Panc1 (cell line): ENCODE data around the gene LMLN. TPM values are rescaled to one million over a fixed set of nuclear protein-coding genes. Genes with fewer than 3 reads are reported as not detected.

Experiments used
- ATAC-seq: fragments of 200-7000 bp; cut with Tn5 transposase; 2 replicates; pipeline ENCODE4 v1.9.1; 2020; ENCODE audit warnings: mild to moderate bottlenecking, moderate library complexity
- BruUV-seq: library from RNA; stranded (reverse); fragments of 400-500 nt; replicated peaks from 2 replicates; lab custom pipeline; 2021; lab: Mats Ljungman, UMichigan
- CTCF ChIA-PET: fragments of 300-600 bp; sonication (Branson Sonifier 250); formaldehyde crosslinking; loops from one replicate; lab custom pipeline; 2022; ENCODE audit warnings: antibody characterized with exemption; lab: Charles Lee
- POLR2A ChIA-PET: fragments of 300-600 bp; sonication (Branson Sonifier 250); formaldehyde crosslinking; loops from one replicate; lab custom pipeline; 2022; ENCODE audit warnings: antibody characterized with exemption; lab: Charles Lee
- DNase-seq: peaks from one replicate; pipeline ENCODE4 v3.0.0-alpha.2; 2010; ENCODE audit warnings: low read depth, low spot score
- H3K27ac ChIP-seq: 2 replicates; pipeline ENCODE4 v1.5.1; 2011; ENCODE audit warnings: mild to moderate bottlenecking, low read length, inconsistent platforms
- H3K27me3 ChIP-seq: fragments of 200-500 bp; sonication (Bioruptor generic); 2 replicates; pipeline ENCODE4 v1.6.0; 2014; ENCODE audit warnings: low read length, inconsistent platforms; ENCODE audit not compliant: control insufficient read depth, insufficient read depth
- H3K36me3 ChIP-seq: fragments of 200-500 bp; sonication (Bioruptor generic); 2 replicates; pipeline ENCODE4 v1.5.1; 2014; ENCODE audit warnings: inconsistent platforms, mild to moderate bottlenecking, low read length, moderate library complexity; ENCODE audit not compliant: control insufficient read depth, insufficient read depth
- H3K4me1 ChIP-seq: 2 replicates; pipeline ENCODE4 v1.5.1; 2011; ENCODE audit warnings: inconsistent platforms, mild to moderate bottlenecking, low read length, moderate library complexity; ENCODE audit not compliant: control insufficient read depth, insufficient read depth
- H3K4me3 ChIP-seq, 2 experiments: 2 replicates each; pipeline ENCODE4 v1.5.1; 2011 to 2012; ENCODE audit warnings: low read depth in 2 of 2, low read length in 2 of 2, mild to moderate bottlenecking in 2 of 2, inconsistent platforms in 1 of 2, moderate library complexity in 1 of 2
- H3K9me3 ChIP-seq: fragments of 200-500 bp; sonication (Bioruptor generic); 2 replicates; pipeline ENCODE4 v1.5.1; 2014; ENCODE audit warnings: low read depth, mild to moderate bottlenecking, inconsistent platforms, low read length, moderate library complexity; ENCODE audit not compliant: control insufficient read depth, insufficient read depth
- POLR2AphosphoS5 ChIP-seq: IDR thresholded peaks from 2 replicates; pipeline ENCODE4 v1.6.1; 2012; ENCODE audit warnings: mild to moderate bottlenecking, low read depth, low read length, moderate library complexity
- SIN3A ChIP-seq: IDR thresholded peaks from 2 replicates; pipeline ENCODE4 v1.6.1; 2012; ENCODE audit warnings: low read depth, mild to moderate bottlenecking, low read length, moderate library complexity, borderline replicate concordance; ENCODE audit not compliant: insufficient read depth
- TCF7L2 ChIP-seq: IDR thresholded peaks from 2 replicates; pipeline ENCODE4 v1.6.1; 2011; ENCODE audit warnings: mild to moderate bottlenecking, low read depth, low read length, inconsistent platforms
- in situ Hi-C: cut with HindIII; loops from 2 replicates; pipeline ENCODE4 v1.10.0; 2016; ENCODE audit warnings: low sequenced_read_pairs, low pct_unique_long_range_greater_than_20kb
- intact Hi-C: fragments of 100-400 bp; cut with micrococcal nuclease; formaldehyde crosslinking; loops from one replicate; pipeline ENCODE4 v1.10.0; 2022; ENCODE audit not compliant: unreplicated experiment
- total RNA-seq: library from RNA; stranded (reverse); gene quantifications from one replicate; pipeline ENCODE4 v1.2.1, GENCODE V29; 2021; ENCODE audit not compliant: unreplicated experiment
- TF ChIP-seq, protein P1 (sequence below), 2 experiments: IDR thresholded peaks; 2 replicates each; pipeline ENCODE4 v1.6.1; 2011 to 2012; ENCODE audit warnings: low read depth in 2 of 2, control low read depth in 1 of 2, low read length in 1 of 2, mild to moderate bottlenecking in 1 of 2, moderate library complexity in 1 of 2; ENCODE audit not compliant: insufficient read depth in 1 of 2
- TF ChIP-seq, protein P2 (sequence below): fragments of 450-650 bp; IDR thresholded peaks from 2 replicates; pipeline ENCODE4 v1.5.1; 2017; ENCODE audit warnings: mild to moderate bottlenecking

Gene LMLN
- total RNA-seq, 1 experiment from 2014 or later, result 21.8 TPM

DNA sequence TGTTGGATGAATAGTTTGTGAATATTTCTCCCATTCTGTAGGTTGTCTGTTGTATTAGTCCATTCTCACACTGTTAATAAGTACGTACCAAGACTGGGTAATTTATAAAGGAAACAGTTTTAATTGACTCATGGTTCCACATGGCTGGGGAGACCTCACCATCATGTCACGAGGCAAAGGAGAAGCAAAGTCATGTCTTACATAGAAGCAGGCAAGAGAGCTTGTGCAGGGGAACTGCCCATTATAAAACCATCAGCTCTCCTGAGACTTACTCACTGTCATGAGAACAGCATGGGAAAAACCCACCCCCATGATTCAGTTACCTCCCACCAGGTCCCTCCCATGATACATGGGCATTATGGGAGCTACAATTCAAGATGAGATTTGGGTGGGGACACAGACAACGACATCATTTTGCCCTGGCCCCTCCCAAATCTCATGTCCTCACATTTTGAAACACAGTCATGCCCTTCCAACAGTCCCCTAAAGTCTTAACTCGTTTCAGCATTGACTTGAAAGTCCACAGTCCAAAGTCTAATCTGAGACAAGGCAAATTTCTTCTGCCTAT, 133.2 kb downstream of the LMLN start:
- no peak for DNase-seq
- no peaks in the 10 kb centered on the region for H3K36me3 ChIP-seq
- ChIA-PET POLR2A (no interaction called here), CTCF (no interaction called here)
- H3K4me1 ChIP-seq, result no peaks in the 10 kb centered on the region; the same call in 1 of the 2 replicates
- intact Hi-C loops (no loop called here), in situ Hi-C loops (no loop called here)
- no peak overlapping the region for H3K27ac ChIP-seq
- no TSS peak for BruUV-seq
- H3K9me3 ChIP-seq, result no peaks in the 10 kb centered on the region
- ATAC-seq, result no peak
- no peak overlapping the region for H3K4me3 ChIP-seq
- TF ChIP-seq POLR2AphosphoS5, result no peak
- TF ChIP-seq, protein P1, sequence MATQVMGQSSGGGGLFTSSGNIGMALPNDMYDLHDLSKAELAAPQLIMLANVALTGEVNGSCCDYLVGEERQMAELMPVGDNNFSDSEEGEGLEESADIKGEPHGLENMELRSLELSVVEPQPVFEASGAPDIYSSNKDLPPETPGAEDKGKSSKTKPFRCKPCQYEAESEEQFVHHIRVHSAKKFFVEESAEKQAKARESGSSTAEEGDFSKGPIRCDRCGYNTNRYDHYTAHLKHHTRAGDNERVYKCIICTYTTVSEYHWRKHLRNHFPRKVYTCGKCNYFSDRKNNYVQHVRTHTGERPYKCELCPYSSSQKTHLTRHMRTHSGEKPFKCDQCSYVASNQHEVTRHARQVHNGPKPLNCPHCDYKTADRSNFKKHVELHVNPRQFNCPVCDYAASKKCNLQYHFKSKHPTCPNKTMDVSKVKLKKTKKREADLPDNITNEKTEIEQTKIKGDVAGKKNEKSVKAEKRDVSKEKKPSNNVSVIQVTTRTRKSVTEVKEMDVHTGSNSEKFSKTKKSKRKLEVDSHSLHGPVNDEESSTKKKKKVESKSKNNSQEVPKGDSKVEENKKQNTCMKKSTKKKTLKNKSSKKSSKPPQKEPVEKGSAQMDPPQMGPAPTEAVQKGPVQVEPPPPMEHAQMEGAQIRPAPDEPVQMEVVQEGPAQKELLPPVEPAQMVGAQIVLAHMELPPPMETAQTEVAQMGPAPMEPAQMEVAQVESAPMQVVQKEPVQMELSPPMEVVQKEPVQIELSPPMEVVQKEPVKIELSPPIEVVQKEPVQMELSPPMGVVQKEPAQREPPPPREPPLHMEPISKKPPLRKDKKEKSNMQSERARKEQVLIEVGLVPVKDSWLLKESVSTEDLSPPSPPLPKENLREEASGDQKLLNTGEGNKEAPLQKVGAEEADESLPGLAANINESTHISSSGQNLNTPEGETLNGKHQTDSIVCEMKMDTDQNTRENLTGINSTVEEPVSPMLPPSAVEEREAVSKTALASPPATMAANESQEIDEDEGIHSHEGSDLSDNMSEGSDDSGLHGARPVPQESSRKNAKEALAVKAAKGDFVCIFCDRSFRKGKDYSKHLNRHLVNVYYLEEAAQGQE (IDR thresholded peaks at IDR 0.05; ENCODE audit: insufficient read depth in 1 of 2, low read depth in 2 of 2, low read length in 1 of 2), result no peak
- TF ChIP-seq SIN3A, result no peak
- no peak for TF ChIP-seq TCF7L2
- TF ChIP-seq, protein P2, sequence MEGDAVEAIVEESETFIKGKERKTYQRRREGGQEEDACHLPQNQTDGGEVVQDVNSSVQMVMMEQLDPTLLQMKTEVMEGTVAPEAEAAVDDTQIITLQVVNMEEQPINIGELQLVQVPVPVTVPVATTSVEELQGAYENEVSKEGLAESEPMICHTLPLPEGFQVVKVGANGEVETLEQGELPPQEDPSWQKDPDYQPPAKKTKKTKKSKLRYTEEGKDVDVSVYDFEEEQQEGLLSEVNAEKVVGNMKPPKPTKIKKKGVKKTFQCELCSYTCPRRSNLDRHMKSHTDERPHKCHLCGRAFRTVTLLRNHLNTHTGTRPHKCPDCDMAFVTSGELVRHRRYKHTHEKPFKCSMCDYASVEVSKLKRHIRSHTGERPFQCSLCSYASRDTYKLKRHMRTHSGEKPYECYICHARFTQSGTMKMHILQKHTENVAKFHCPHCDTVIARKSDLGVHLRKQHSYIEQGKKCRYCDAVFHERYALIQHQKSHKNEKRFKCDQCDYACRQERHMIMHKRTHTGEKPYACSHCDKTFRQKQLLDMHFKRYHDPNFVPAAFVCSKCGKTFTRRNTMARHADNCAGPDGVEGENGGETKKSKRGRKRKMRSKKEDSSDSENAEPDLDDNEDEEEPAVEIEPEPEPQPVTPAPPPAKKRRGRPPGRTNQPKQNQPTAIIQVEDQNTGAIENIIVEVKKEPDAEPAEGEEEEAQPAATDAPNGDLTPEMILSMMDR, result no peak
- H3K27me3 ChIP-seq, result peaks cover 39% of the 10 kb centered on the region

Other genes starting within 250 kb of the LMLN start
- gene RUBCN, start 223.3 kb upstream of the LMLN start, total RNA-seq, result 37.9 TPM
- 77.8 TPM for gene FYTTD1, start 210.3 kb upstream of the LMLN start, total RNA-seq
- 75.8 TPM for gene LRCH3, start 169.0 kb upstream of the LMLN start, total RNA-seq
- 1,025 TPM for gene RPL35A, start 10.0 kb upstream of the LMLN start, total RNA-seq